A549 treated with CpdA at 1 μM for 4 hours (cell line): Measurements from ENCODE around the gene NFE2L1. TPM values are rescaled to one million over a fixed set of nuclear protein-coding genes. Genes with fewer than 3 reads are reported as not detected.

ENCODE experiments used
- total RNA-seq: library from RNA; stranded (reverse); fragments of 200-300 nt; extraction: Qiagen RNA extraction; gene quantifications from 5 replicates; pipeline ENCODE4 v1.2.3, GENCODE V29; 2022; ENCODE audit warnings: low read depth

The NFE2L1 gene
- total RNA-seq = 103 to 115 TPM (median 110 TPM) in 5 replicates

GRCh38 chr17:48047741-48048383, at the start of gene NFE2L1:
NFE2L1 (plus strand) TSS chr17:48048359; CDS start chr17:48051119, 2,760 bp downstream.

GRCh38 chr17:48037036-48037837, 10.9 kb upstream of the NFE2L1 start, which contains the start of gene COPZ2:
COPZ2 (minus strand) TSS chr17:48037797; CDS start chr17:48037777, 20 bp downstream.

DNA sequence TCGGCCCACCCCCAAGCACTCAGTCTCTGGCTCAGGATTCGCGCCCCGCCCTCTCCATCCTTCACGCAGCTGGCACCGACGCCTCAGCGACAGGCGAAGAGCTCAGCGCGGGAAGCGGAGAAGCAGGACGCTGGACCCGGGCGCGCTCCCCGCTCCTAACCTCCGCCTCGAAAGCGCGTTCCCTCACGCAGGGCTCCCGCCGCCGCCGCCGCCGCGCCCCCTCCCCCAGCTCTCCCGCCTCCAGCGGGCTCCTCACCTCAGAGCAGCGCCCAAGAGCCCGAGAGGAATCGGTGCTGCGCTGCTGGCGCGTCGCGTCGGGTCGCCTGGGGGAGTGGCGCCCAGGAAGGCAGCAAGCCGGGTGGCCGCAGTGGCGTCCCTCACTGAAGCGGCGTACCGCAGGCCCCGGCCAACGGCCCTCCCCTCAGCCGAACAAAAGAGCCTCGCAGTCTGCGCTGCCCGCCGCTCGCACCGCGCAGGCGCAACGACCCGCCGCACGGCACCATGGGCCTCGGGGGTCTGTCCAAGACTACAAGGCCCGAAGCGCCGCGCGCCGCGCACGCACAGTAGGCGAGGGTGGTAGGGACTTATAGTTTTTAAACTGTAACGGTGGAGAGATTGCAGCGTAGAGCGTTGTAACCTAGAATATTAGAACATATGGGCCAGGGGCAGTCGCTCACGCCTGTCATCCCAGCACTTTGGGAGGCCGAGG, 53.0 kb downstream of the NFE2L1 start, which contains the start of gene CBX1:
CBX1 (minus strand) TSS at position 467 of the 709 bp plus-strand sequence. CDS start 24,474 bp downstream, outside the sequence.

GRCh38 chr17:48107137-48108055, 59.2 kb downstream of the NFE2L1 start, which contains the start of gene SNX11:
SNX11 (plus strand) TSS chr17:48107766; CDS start chr17:48112044, 4,278 bp downstream.

Other genes with a start within 250 kb of the NFE2L1 start
- gene OSBPL7, start 226.6 kb upstream of the NFE2L1 start, total RNA-seq = 7.2 to 9.4 TPM (median 8.9 TPM) in 5 replicates
- 87.6 to 113 TPM (median 96.3 TPM) in 5 replicates for gene MRPL10, start 216.8 kb upstream of the NFE2L1 start, total RNA-seq
- 2.7 to 4.1 TPM (median 3.6 TPM) in 5 replicates for gene LRRC46, start 216.7 kb upstream of the NFE2L1 start, total RNA-seq
- gene SCRN2, start 207.1 kb upstream of the NFE2L1 start, total RNA-seq = 30.1 to 39.1 TPM (median 34.5 TPM) in 5 replicates
- gene SP6, start 197.2 kb upstream of the NFE2L1 start, total RNA-seq = 2.6 to 3.0 TPM (median 2.8 TPM) in 5 replicates
- gene SP2, start 152.1 kb upstream of the NFE2L1 start, total RNA-seq = 15.8 to 17.2 TPM (median 16.7 TPM) in 5 replicates
- gene PNPO, start 106.8 kb upstream of the NFE2L1 start, total RNA-seq = 20.8 to 23.3 TPM (median 21.6 TPM) in 5 replicates
- gene PRR15L, start 90.5 kb upstream of the NFE2L1 start, total RNA-seq = 0.08 to 0.20 TPM (median 0.15 TPM) in 4 of 5 replicates, not detected in the other
- gene CDK5RAP3, start 77.2 kb upstream of the NFE2L1 start, total RNA-seq = 104 to 121 TPM (median 107 TPM) in 5 replicates
- 14.9 to 18.9 TPM (median 17.5 TPM) in 5 replicates for gene COPZ2, start 10.6 kb upstream of the NFE2L1 start, total RNA-seq
- 86.2 to 112 TPM (median 90.0 TPM) in 5 replicates for gene CBX1, start 53.1 kb downstream of the NFE2L1 start, total RNA-seq
- 26.9 to 29.2 TPM (median 27.5 TPM) in 5 replicates for gene SNX11, start 59.4 kb downstream of the NFE2L1 start, total RNA-seq